ENCODE data around the gene PKIG.

DNA sequence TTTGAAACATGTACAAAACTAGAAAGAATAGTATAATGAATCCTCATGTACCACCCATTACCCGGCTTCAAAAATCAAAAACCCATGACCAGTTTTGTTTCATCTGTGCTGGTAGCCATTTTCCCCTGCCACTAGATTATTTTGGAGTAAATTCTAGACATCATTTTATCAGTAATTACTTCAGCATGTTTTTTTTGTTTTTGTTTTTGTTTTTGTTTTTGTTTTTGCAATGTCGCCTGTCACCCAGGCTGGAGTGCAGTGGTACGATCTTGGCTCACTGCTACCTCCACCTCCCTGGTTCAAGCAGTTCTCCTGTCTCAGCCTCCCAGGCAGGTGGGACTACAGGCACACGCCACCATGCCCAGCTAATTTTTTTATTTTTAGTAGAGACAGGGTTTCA lies 8.0 kb upstream of the PKIG start:
- TF ChIP-seq TAF1 (IDR thresholded peaks at IDR 0.05; ENCODE audit: borderline replicate concordance, low read depth, low read length) (no peak), SIN3A (IDR thresholded peaks at IDR 0.05; ENCODE audit: borderline replicate concordance, low read depth, low read length) (no peak), EZH2phosphoT487 (IDR thresholded peaks at IDR 0.05; ENCODE audit: borderline replicate concordance, low read depth) (no peak), GABPA (IDR thresholded peaks at IDR 0.05; ENCODE audit: low read depth) (no peak), MXI1 (IDR thresholded peaks at IDR 0.05; ENCODE audit: low read depth, low read length) (no peak), FOXJ3 (CRISPR knock-in tag; IDR thresholded peaks at IDR 0.05) (no peak), JUND (IDR thresholded peaks at IDR 0.05) (no peak), RAD21 (IDR thresholded peaks at IDR 0.05; ENCODE audit: low read length) (no peak), RFX5 (IDR thresholded peaks at IDR 0.05; ENCODE audit: low read length) (no peak), YY1 (IDR thresholded peaks at IDR 0.05; ENCODE audit: low read depth) (no peak), TCF12 (IDR thresholded peaks at IDR 0.05) (no peak)
- TF ChIP-seq, protein P1, sequence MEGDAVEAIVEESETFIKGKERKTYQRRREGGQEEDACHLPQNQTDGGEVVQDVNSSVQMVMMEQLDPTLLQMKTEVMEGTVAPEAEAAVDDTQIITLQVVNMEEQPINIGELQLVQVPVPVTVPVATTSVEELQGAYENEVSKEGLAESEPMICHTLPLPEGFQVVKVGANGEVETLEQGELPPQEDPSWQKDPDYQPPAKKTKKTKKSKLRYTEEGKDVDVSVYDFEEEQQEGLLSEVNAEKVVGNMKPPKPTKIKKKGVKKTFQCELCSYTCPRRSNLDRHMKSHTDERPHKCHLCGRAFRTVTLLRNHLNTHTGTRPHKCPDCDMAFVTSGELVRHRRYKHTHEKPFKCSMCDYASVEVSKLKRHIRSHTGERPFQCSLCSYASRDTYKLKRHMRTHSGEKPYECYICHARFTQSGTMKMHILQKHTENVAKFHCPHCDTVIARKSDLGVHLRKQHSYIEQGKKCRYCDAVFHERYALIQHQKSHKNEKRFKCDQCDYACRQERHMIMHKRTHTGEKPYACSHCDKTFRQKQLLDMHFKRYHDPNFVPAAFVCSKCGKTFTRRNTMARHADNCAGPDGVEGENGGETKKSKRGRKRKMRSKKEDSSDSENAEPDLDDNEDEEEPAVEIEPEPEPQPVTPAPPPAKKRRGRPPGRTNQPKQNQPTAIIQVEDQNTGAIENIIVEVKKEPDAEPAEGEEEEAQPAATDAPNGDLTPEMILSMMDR (IDR thresholded peaks at IDR 0.05), result no peak
- TF ChIP-seq, protein P2, sequence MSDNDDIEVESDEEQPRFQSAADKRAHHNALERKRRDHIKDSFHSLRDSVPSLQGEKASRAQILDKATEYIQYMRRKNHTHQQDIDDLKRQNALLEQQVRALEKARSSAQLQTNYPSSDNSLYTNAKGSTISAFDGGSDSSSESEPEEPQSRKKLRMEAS (IDR thresholded peaks at IDR 0.05; ENCODE audit: low read depth), result no peak
